ENCODE data around the gene PPY.

DNA sequence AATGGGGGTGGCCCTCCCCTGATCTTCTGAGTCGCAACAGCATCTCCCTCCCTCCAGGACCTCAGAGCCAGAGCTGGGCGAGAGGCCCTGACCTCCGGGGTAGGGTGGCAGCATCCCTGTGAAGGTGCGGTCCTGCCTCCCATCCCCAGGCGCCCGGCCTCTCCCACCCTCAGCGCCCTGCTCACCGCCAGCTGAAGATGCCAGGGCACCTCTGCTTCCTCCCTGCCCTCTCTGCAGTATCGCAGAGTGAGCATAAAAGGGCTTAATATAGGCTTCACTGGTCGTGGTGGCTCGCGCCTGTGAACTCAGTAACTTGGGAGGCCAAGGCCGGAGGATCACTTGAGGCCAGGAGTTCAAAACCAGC, 24.3 kb downstream of the PPY start:
- TF ChIP-seq, protein P1, sequence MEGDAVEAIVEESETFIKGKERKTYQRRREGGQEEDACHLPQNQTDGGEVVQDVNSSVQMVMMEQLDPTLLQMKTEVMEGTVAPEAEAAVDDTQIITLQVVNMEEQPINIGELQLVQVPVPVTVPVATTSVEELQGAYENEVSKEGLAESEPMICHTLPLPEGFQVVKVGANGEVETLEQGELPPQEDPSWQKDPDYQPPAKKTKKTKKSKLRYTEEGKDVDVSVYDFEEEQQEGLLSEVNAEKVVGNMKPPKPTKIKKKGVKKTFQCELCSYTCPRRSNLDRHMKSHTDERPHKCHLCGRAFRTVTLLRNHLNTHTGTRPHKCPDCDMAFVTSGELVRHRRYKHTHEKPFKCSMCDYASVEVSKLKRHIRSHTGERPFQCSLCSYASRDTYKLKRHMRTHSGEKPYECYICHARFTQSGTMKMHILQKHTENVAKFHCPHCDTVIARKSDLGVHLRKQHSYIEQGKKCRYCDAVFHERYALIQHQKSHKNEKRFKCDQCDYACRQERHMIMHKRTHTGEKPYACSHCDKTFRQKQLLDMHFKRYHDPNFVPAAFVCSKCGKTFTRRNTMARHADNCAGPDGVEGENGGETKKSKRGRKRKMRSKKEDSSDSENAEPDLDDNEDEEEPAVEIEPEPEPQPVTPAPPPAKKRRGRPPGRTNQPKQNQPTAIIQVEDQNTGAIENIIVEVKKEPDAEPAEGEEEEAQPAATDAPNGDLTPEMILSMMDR (IDR thresholded peaks at IDR 0.05; ENCODE audit: borderline replicate concordance, extremely low read depth, low read length, poor library complexity, severe bottlenecking), result no peak
- no peak for TF ChIP-seq EZH2 (IDR thresholded peaks at IDR 0.05; ENCODE audit: borderline replicate concordance, low read depth, low read length, severe bottlenecking)
